NT2/D1 (cell line): Measurements from ENCODE around the gene PPP2R1B.
"Not testable (repeated sequence)": the region's sequence is repeated elsewhere in the genome, so short reads cannot be mapped to it uniquely, and the experiment has no call there.

Experiments
- DNase-seq: peaks from one replicate; pipeline ENCODE4 v3.0.0-alpha.2; 2011; ENCODE audit warnings: low read depth, low spot score
- H3K27me3 ChIP-seq: 2 replicates; pipeline ENCODE4 v1.6.0; 2011; ENCODE audit warnings: mild to moderate bottlenecking; ENCODE audit not compliant: insufficient read length, insufficient read depth
- H3K36me3 ChIP-seq: 2 replicates; pipeline ENCODE4 v1.6.1; 2011; ENCODE audit warnings: mild to moderate bottlenecking, low read length, mixed read lengths; ENCODE audit not compliant: insufficient read depth, insufficient read length
- H3K4me1 ChIP-seq: 2 replicates; pipeline ENCODE4 v1.5.1; 2011; ENCODE audit not compliant: insufficient read depth, insufficient read length
- H3K4me3 ChIP-seq: 2 replicates; pipeline ENCODE4 v1.5.1; 2011; ENCODE audit warnings: low read depth; ENCODE audit not compliant: insufficient read length
- H3K9ac ChIP-seq: 2 replicates; pipeline ENCODE4 v1.6.0; 2011; ENCODE audit warnings: low read depth; ENCODE audit not compliant: insufficient read length
- H3K9me3 ChIP-seq: 2 replicates; pipeline ENCODE4 v1.5.1; 2011; ENCODE audit warnings: mild to moderate bottlenecking, low read length; ENCODE audit not compliant: insufficient read depth
- SUZ12 ChIP-seq: IDR thresholded peaks from 2 replicates; pipeline ENCODE4 v1.6.1; 2011; ENCODE audit not compliant: insufficient read length, insufficient read depth; ENCODE audit errors: extremely low read depth
- YY1 ChIP-seq: IDR thresholded peaks from 2 replicates; pipeline ENCODE4 v1.6.1; 2011; ENCODE audit not compliant: insufficient read length, insufficient read depth
- ZNF274 ChIP-seq: IDR thresholded peaks from 2 replicates; pipeline ENCODE4 v1.6.1; 2011; ENCODE audit warnings: mild to moderate bottlenecking, low read depth, low read length

PPP2R1B gene

DNA sequence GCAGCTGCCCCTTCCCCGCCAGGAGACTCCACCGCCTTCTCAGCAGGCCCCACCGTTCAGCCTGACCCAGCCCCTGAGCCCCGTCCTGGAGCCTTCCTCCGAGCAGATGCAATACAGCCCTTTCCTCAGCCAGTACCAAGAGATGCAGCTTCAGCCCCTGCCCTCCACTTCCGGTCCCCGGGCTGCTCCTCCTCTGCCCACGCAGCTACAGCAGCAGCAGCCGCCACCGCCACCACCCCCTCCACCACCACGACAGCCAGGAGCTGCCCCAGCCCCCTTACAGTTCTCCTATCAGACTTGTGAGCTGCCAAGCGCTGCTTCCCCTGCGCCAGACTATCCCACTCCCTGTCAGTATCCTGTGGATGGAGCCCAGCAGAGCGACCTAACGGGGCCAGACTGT lies 42.6 kb downstream of the PPP2R1B start:
- Histone ChIP-seq H3K4me1 (no peaks in the 10 kb centered on the region), H3K4me3 (no peak overlapping the region), H3K36me3 (peaks cover 71% of the 10 kb centered on the region)

DNA sequence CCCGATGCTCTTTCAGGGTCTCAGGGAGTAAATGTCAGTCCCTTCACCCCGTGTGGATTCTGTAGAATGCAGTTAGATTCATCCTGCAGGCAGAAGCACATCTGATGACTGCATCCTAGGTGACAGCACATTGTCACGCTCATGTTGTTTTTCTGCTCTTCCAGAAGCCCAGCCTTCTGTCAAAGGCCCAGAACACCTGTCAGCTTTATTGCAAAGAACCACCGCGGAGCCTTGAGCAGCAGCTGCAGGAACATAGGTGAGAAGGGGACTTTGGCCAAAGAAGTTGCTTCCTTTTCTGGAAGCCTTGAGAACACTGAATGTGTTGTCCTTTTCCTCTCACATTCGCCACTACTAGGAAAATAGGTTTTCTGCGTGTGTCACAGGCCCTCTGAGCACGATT lies 43.7 kb downstream of the PPP2R1B start:
- no peaks in the 10 kb centered on the region for H3K9me3 ChIP-seq
- peaks cover 68% of the 10 kb centered on the region for H3K36me3 ChIP-seq
- TF ChIP-seq SUZ12: no peak
- TF ChIP-seq ZNF274: no peak
- TF ChIP-seq YY1: no peak
- no peaks in the 10 kb centered on the region for H3K27me3 ChIP-seq
- no peak overlapping the region for H3K4me3 ChIP-seq
- no peak overlapping the region for H3K9ac ChIP-seq
- DNase-seq: no peak
- no peaks in the 10 kb centered on the region for H3K4me1 ChIP-seq

More for the DNA sequence above, 42.6 kb downstream of the PPP2R1B start:
- Histone ChIP-seq H3K27me3 (no peaks in the 10 kb centered on the region), H3K9me3 (no peaks in the 10 kb centered on the region), H3K9ac (no peak overlapping the region)
- no peak for TF ChIP-seq YY1
- no peak for TF ChIP-seq ZNF274
- TF ChIP-seq SUZ12: no peak
- no peak for DNase-seq

DNA sequence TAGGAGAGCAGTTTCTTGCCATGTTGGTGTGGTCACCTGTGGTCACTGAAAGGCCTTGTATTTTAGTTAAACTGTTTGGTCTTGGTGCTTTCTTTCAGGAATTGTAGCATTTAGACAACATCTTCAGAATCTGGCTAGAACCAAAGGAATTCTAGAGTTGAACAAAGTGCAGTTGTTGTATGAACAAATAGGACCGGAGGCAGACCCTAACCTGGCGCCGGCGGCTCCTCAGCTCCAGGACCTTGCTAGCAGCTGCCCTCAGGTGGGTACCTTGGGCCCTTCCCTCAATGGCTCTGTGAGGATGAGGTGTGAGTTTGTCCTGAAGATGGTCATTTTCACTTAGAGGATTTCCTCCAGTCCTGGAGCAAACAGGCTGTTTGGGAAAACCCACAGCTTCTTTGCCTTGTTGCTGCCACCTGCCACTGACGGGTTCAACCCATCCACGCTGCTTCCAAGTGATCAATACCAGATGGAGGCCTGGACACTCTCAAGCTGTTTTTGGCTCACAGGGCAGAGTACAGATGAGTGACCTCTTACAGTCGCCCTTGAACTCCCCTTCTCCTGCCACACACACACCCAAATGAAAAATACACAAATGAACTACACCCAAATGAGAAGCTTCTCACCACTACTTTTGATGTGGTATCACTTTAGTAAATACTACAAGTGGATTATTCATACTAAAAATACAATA lies 45.2 kb downstream of the PPP2R1B start:
- TF ChIP-seq SUZ12 (no peak), YY1 (no peak)
- no peak overlapping the region for H3K9ac ChIP-seq
- peaks cover 56% of the 10 kb centered on the region for H3K36me3 ChIP-seq
- H3K4me3 ChIP-seq: no peak overlapping the region
- no peaks in the 10 kb centered on the region for H3K9me3 ChIP-seq
- no peak for DNase-seq
- H3K27me3 ChIP-seq: no peaks in the 10 kb centered on the region
- no peaks in the 10 kb centered on the region for H3K4me1 ChIP-seq

DNA sequence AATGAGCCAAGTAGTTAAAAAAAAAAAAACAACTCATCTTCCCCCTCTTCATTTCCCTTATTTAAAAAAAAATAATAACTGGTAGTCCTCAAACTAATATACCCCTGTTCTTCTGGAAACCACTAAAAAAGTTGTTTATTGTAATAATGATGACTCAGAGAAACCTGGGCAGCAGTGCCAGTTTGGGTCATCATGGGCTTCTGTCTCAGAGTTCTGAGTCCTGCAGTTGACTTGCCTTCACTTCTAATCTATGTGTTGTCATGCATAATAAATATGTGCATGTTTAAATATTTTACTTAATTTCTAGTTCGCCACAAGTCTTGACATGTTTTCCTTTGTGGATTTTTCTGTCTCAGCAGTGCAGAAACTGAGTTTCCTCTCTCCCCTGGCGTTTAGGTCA lies 46.8 kb downstream of the PPP2R1B start:
- no peak overlapping the region for H3K4me3 ChIP-seq
- no peak for DNase-seq
- TF ChIP-seq YY1 (no peak), SUZ12 (no peak), ZNF274 (no peak)
- H3K27me3 ChIP-seq: no peaks in the 10 kb centered on the region
- H3K9ac ChIP-seq: no peak overlapping the region
- H3K9me3 ChIP-seq: no peaks in the 10 kb centered on the region
- H3K36me3 ChIP-seq: peaks cover 54% of the 10 kb centered on the region
- no peaks in the 10 kb centered on the region for H3K4me1 ChIP-seq

DNA sequence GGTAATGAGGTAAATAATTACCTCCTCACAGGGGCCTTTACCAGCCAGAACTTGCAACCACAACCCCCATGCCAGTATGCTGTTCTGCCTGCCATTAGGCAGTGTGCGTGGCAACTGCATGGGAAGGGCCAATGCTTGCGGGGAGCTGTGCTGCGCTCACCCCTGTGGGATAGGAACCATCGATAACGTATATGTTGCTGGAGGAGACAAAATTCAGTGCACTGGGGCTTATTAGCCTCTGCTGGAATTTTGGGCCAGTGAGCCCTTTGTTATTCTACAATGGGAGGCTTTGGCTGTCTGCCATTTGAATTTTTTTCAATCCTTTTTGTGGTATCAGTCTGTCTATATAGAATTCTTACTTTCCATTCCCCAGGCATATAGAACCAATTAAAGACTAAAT lies 47.3 kb downstream of the PPP2R1B start:
- Histone ChIP-seq H3K4me1 (no peaks in the 10 kb centered on the region), H3K9me3 (no peaks in the 10 kb centered on the region), H3K36me3 (peaks cover 54% of the 10 kb centered on the region), H3K27me3 (no peaks in the 10 kb centered on the region), H3K9ac (no peak overlapping the region), H3K4me3 (no peak overlapping the region)
- TF ChIP-seq ZNF274: no peak
- TF ChIP-seq YY1: no peak
- no peak for TF ChIP-seq SUZ12
- no peak for DNase-seq

DNA sequence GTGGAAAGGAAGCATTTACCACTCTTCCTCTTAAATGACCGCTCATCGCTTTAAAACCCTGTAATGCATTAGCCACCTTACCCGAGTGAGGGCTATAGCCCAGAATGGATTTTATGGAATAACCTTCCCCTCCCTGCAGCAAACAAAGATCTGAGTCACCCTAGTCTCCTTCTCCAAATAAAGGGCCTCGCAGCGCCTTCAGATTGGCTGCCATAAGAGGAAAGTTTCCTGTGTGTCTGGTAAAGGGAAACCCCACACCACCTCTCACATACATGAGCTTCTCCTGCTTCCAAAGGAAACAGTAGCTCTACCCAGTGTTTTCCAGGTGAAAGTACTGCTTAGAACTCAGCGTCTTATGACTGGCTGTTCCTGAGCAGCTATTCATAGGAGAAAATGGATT lies 47.8 kb downstream of the PPP2R1B start:
- Histone ChIP-seq H3K4me1 (no peaks in the 10 kb centered on the region), H3K9ac (no peak overlapping the region), H3K9me3 (no peaks in the 10 kb centered on the region), H3K36me3 (peaks cover 51% of the 10 kb centered on the region), H3K27me3 (no peaks in the 10 kb centered on the region), H3K4me3 (no peak overlapping the region)
- TF ChIP-seq YY1 (no peak), SUZ12 (no peak), ZNF274 (no peak)
- DNase-seq: no peak

DNA sequence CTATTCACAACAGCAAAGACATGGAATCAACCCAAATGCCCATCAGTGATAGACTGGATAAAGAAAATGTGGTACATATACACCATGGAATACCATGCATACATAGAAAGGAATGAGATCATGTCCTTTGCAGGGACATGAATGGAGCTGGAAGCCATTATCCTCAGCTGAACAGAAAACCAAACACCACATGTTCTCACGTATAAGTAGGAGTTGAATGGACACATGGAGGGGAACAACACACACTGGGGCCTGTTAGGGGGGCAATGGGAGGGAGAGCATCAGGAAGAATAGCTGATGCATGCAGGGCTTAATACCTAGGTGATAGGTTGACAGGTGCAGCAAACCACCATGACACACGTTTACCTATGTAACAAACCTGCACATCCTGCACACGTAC lies 48.5 kb downstream of the PPP2R1B start:
- not testable (repeated sequence) for DNase-seq, H3K27me3 ChIP-seq, H3K4me3 ChIP-seq, H3K4me1 ChIP-seq, H3K9ac ChIP-seq, H3K9me3 ChIP-seq
- peaks cover 45% of the 10 kb centered on the region for H3K36me3 ChIP-seq

DNA sequence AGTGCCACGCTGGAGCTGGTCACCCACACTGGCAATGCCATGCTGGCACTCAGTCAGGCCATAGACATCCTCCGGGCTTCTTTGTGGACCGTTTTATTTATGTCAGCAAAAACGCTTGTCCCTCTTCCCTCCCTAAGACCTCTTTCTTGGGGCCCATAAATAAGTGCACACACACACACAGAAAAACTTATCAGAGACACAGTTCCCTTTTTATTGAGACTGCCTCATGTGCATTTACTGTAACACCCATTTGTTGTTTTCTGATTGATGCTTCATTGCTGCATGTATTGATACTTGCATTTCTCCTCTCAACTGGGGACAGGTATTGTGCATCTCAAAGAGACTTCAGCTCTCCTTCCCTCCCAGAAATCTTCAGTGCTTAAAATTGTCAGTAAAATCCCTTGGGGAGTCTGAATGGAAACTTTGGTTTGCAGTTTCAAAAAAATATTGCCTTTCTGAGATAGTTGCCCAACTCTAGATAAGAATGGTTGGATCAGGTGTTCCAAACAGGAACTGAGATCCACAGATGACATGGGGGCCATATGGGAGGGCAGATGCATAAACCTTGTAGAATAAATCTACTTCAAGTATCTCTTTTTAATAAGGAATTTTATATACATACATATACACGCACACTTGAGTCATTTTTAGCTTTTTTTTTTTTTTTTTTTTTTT lies 50.9 kb downstream of the PPP2R1B start:
- no peaks in the 10 kb centered on the region for H3K4me1 ChIP-seq
- DNase-seq: no peak
- H3K27me3 ChIP-seq: no peaks in the 10 kb centered on the region
- no peak for TF ChIP-seq YY1
- no peak for TF ChIP-seq ZNF274
- no peak for TF ChIP-seq SUZ12
- no peak overlapping the region for H3K4me3 ChIP-seq
- H3K9ac ChIP-seq: no peak overlapping the region
- peaks cover 24% of the 10 kb centered on the region for H3K36me3 ChIP-seq
- H3K9me3 ChIP-seq: no peaks in the 10 kb centered on the region
